ENCODE results near the gene KANSL1. TPM values are rescaled to one million over a fixed set of nuclear protein-coding genes. Genes with fewer than 3 reads are reported as not detected.
A peak's percentile ranks its signal among the peaks of the same experiment; 100 is the strongest.

The KANSL1 gene
- total and polyA plus RNA-seq, 9 of the 15 experiments (the other 6 are each of a cell fraction or from before 2014, with no cell fraction given): 3.6 to 55.4 (median 31.8) TPM

DNA sequence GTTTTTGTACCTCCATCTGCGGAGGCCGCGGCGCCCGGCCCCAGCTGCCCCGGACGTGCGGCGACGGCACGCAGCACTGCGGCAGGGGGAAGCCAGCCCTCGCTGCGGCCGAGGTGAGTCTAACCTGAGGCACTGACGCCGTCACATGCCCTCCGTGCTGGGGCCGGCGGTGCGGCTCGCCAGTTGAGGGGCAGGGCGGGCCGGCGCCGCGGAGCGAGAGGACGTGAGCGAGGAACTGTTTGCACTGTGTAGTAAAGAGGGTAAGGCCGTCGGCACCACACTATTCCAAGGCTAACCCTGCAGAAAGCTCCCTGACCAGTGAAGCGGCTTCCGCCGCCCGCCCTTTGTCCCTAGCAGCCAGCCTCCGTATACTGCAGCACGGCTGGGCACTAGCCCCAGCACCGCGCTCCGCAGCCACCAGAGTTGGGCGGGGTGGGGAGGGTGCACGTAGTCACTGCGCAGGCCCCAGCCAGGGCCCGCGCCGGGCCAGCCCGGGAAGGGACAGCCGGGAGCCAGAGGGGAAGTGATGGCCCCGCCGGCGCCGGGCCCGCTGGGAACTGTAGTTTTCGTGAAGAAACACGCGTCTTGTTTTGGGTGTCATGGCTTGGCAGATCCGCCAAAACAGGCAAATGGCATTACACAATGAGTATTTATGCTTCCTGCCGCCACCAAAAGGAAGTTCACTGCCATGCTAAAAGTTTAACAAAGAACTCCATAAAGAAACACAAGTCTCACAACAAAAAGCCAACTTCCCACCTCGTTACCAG lies 580 bp upstream of the KANSL1 start (continued):
- TF ChIP-seq CXXC5 (CRISPR knock-in tag; IDR thresholded peaks at IDR 0.05) (peak; percentile 87), TCF7L2 (IDR thresholded peaks at IDR 0.05; ENCODE audit: low read depth, low read length) (no peak), BRF2 (IDR thresholded peaks at IDR 0.05; ENCODE audit: borderline replicate concordance, insufficient read depth, insufficient read length) (no peak), TCF15 (CRISPR knock-in tag; IDR thresholded peaks at IDR 0.05) (no peak), ZNF140 (CRISPR knock-in tag; IDR thresholded peaks at IDR 0.05) (no peak), HIVEP1 (CRISPR knock-in tag; IDR thresholded peaks at IDR 0.05) (no peak), MAFK (IDR thresholded peaks at IDR 0.05; ENCODE audit: low read length) (0 out of 2 replicates have a peak, but pooled peaks have one; percentile 8), PHB2 (IDR thresholded peaks at IDR 0.05; ENCODE audit: low read depth) (no peak), CBX2 (IDR thresholded peaks at IDR 0.05; ENCODE audit: insufficient read depth, low read length, poor library complexity, severe bottlenecking) (no peak), RAD51 (IDR thresholded peaks at IDR 0.05; ENCODE audit: borderline replicate concordance, low read depth) (no peak), XRCC5 (IDR thresholded peaks at IDR 0.05; ENCODE audit: low read depth, low read length) (0 out of 2 replicates have a peak, but pooled peaks have one; percentile 7), SMARCE1 (IDR thresholded peaks at IDR 0.05) (no peak)
- TF ChIP-seq, protein P1, sequence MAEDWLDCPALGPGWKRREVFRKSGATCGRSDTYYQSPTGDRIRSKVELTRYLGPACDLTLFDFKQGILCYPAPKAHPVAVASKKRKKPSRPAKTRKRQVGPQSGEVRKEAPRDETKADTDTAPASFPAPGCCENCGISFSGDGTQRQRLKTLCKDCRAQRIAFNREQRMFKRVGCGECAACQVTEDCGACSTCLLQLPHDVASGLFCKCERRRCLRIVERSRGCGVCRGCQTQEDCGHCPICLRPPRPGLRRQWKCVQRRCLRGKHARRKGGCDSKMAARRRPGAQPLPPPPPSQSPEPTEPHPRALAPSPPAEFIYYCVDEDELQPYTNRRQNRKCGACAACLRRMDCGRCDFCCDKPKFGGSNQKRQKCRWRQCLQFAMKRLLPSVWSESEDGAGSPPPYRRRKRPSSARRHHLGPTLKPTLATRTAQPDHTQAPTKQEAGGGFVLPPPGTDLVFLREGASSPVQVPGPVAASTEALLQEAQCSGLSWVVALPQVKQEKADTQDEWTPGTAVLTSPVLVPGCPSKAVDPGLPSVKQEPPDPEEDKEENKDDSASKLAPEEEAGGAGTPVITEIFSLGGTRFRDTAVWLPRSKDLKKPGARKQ (CRISPR knock-in tag; IDR thresholded peaks at IDR 0.05): no peak
- TF ChIP-seq, protein P2, sequence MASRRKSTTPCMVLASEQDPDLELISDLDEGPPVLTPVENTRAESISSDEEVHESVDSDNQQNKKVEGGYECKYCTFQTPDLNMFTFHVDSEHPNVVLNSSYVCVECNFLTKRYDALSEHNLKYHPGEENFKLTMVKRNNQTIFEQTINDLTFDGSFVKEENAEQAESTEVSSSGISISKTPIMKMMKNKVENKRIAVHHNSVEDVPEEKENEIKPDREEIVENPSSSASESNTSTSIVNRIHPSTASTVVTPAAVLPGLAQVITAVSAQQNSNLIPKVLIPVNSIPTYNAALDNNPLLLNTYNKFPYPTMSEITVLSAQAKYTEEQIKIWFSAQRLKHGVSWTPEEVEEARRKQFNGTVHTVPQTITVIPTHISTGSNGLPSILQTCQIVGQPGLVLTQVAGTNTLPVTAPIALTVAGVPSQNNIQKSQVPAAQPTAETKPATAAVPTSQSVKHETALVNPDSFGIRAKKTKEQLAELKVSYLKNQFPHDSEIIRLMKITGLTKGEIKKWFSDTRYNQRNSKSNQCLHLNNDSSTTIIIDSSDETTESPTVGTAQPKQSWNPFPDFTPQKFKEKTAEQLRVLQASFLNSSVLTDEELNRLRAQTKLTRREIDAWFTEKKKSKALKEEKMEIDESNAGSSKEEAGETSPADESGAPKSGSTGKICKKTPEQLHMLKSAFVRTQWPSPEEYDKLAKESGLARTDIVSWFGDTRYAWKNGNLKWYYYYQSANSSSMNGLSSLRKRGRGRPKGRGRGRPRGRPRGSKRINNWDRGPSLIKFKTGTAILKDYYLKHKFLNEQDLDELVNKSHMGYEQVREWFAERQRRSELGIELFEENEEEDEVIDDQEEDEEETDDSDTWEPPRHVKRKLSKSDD (conservative IDR thresholded peaks at IDR 0.05; ENCODE audit: low read length): 0 out of 2 replicates have a peak, but pooled peaks have one; percentile 31
- TF ChIP-seq, protein P3, sequence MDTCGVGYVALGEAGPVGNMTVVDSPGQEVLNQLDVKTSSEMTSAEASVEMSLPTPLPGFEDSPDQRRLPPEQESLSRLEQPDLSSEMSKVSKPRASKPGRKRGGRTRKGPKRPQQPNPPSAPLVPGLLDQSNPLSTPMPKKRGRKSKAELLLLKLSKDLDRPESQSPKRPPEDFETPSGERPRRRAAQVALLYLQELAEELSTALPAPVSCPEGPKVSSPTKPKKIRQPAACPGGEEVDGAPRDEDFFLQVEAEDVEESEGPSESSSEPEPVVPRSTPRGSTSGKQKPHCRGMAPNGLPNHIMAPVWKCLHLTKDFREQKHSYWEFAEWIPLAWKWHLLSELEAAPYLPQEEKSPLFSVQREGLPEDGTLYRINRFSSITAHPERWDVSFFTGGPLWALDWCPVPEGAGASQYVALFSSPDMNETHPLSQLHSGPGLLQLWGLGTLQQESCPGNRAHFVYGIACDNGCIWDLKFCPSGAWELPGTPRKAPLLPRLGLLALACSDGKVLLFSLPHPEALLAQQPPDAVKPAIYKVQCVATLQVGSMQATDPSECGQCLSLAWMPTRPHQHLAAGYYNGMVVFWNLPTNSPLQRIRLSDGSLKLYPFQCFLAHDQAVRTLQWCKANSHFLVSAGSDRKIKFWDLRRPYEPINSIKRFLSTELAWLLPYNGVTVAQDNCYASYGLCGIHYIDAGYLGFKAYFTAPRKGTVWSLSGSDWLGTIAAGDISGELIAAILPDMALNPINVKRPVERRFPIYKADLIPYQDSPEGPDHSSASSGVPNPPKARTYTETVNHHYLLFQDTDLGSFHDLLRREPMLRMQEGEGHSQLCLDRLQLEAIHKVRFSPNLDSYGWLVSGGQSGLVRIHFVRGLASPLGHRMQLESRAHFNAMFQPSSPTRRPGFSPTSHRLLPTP (IDR thresholded peaks at IDR 0.05; ENCODE audit: borderline replicate concordance, extremely low read depth, insufficient read length): no peak

All from K562 (cell line).